ENCODE results near the gene SULF2. TPM values are rescaled to one million over a fixed set of nuclear protein-coding genes. Genes with fewer than 3 reads are reported as not detected.

SULF2 gene
- total and polyA plus RNA-seq, 9 of the 15 experiments (the other 6 are each of a cell fraction or from before 2014, with no cell fraction given): 0.33 TPM; not detected in 8

- Histone ChIP-seq H3K9me3 (replicated peaks; ENCODE audit: control insufficient read depth, insufficient read depth, low read depth, low read length) (no peaks in the 10 kb centered on the region), H3K79me2 (ENCODE audit: control insufficient read depth, insufficient read depth, low read length) (no peaks in the 10 kb centered on the region), H3K4me2 (ENCODE audit: insufficient read depth, low read length) (no peak overlapping the region), H4K20me1 (replicated peaks; ENCODE audit: control insufficient read depth, insufficient read depth, low read length) (peaks cover 8% of the 10 kb centered on the region; the same call in 1 of the 2 replicates), H3K36me3 (ENCODE audit: control insufficient read depth, insufficient read depth, low read length) (no peaks in the 10 kb centered on the region), H3K27me3 (ENCODE audit: control insufficient read depth in 2 of 2, insufficient read depth in 2 of 2, low read length in 2 of 2) (peaks cover 19 to 59% of the 10 kb centered on the region in 2 experiments; a peak in 4 of 5 replicates), H3K4me1 (replicated peaks in 1 of 2; ENCODE audit: control insufficient read depth in 2 of 2, insufficient read depth in 2 of 2, low read length in 2 of 2) (no peaks in the 10 kb centered on the region), H3K4me3 (no peak overlapping the region), H3K9me1 (ENCODE audit: control insufficient read depth, insufficient read depth, low read length) (no peaks in the 10 kb centered on the region), H3K9ac (ENCODE audit: insufficient read depth in 1 of 2, low read depth in 2 of 2, low read length in 2 of 2) (no peak overlapping the region), H2AFZ (ENCODE audit: low read depth, low read length) (no peak overlapping the region), H3K27ac (ENCODE audit: extremely low read depth, low read depth, low read length) (no peak overlapping the region)
- 0% methylated on average over 14 of the region's 14 CpGs for WGBS (ENCODE audit: insufficient coverage, low coverage, missing lambda C conversion rate)
- intact Hi-C loops (cut with micrococcal nuclease): no loop called here
- no peak for FAIRE-seq
- in situ Hi-C loops (cut with MboI): no loop called here
- ChIA-PET POLR2A (interaction anchor here (1.2 kb wide), 1 partner anchor 89 kb away, joined by 6 read pairs; no protein-coding TSS in a partner anchor), CTCF (ENCODE audit: low intra/inter-chr PET ratio) (no interaction called here)
- TF ChIP-seq ZBTB11 (CRISPR knock-in tag; IDR thresholded peaks at IDR 0.05) (peak in 1 of 3 experiments; percentile 4; a peak in 1 of 6 replicates), GABPB2 (CRISPR knock-in tag; conservative IDR thresholded peaks at IDR 0.05) (no peak)
- no peak for DNase-seq (ENCODE audit: extremely low read depth in 1 of 4, low spot score in 3 of 4)
- no peak for ATAC-seq
- no TSS peak for BruUV-seq (replicated peaks)
These were observed 20.7 kb upstream of the SULF2 start for GRCh38 chr20:47805951-47806350.
